Mesendoderm (in vitro differentiated cells): Measurements from ENCODE around the gene NPAS3.

ENCODE experiments used
- DNase-seq: peaks from one replicate; pipeline ENCODE4 v3.0.0; 2013
- H2AK5ac ChIP-seq: 2 replicates; pipeline ENCODE4 v1.6.1; 2013; ENCODE audit warnings: low read length, inconsistent platforms
- H2BK120ac ChIP-seq: 2 replicates; pipeline ENCODE4 v1.6.1; 2013; ENCODE audit warnings: low read depth, mild to moderate bottlenecking, low read length, moderate library complexity, mixed read lengths
- H2BK15ac ChIP-seq: replicated peaks from 2 replicates; pipeline ENCODE4 v1.6.1; 2013; ENCODE audit warnings: low read depth, mild to moderate bottlenecking, moderate library complexity
- H2BK5ac ChIP-seq: 2 replicates; pipeline ENCODE4 v1.6.1; 2013; ENCODE audit warnings: low read length, inconsistent platforms
- H3K18ac ChIP-seq: 2 replicates; pipeline ENCODE4 v1.6.1; 2013; ENCODE audit warnings: mild to moderate bottlenecking, low read length, mixed read lengths
- H3K23ac ChIP-seq: one replicate; pipeline ENCODE4 v1.6.1; 2013; ENCODE audit warnings: low read length
- H3K27ac ChIP-seq: 2 replicates; pipeline ENCODE4 v1.5.1; 2013; ENCODE audit warnings: low read depth, mild to moderate bottlenecking, inconsistent platforms, low read length, moderate library complexity
- H3K27me3 ChIP-seq: 2 replicates; pipeline ENCODE4 v1.6.1; 2013; ENCODE audit warnings: low read length, control low read depth, mild to moderate bottlenecking, inconsistent platforms; ENCODE audit not compliant: insufficient read depth, poor library complexity
- H3K36me3 ChIP-seq: 2 replicates; pipeline ENCODE4 v1.6.1; 2013; ENCODE audit warnings: low read length, inconsistent platforms; ENCODE audit not compliant: control insufficient read depth, insufficient read depth
- H3K4ac ChIP-seq: one replicate; pipeline ENCODE4 v1.6.1; 2013; ENCODE audit warnings: low read depth, mild to moderate bottlenecking, low read length, moderate library complexity
- H3K4me1 ChIP-seq: 2 replicates; pipeline ENCODE4 v1.6.1; 2013; ENCODE audit warnings: low read depth, low read length, inconsistent platforms; ENCODE audit not compliant: control insufficient read depth
- H3K4me2 ChIP-seq: 2 replicates; pipeline ENCODE4 v1.6.1; 2013; ENCODE audit warnings: low read length
- H3K4me3 ChIP-seq: 2 replicates; pipeline ENCODE4 v1.5.1; 2013; ENCODE audit warnings: mild to moderate bottlenecking, low read length
- H3K56ac ChIP-seq: one replicate; pipeline ENCODE4 v1.6.1; 2013; ENCODE audit warnings: low read length
- H3K79me1 ChIP-seq: 2 replicates; pipeline ENCODE4 v1.6.1; 2013; ENCODE audit warnings: low read length, inconsistent platforms
- H3K79me2 ChIP-seq: 2 replicates; pipeline ENCODE4 v1.6.1; 2013; ENCODE audit warnings: mild to moderate bottlenecking, low read length; ENCODE audit not compliant: control insufficient read depth, insufficient read depth
- H3K9ac ChIP-seq: 2 replicates; pipeline ENCODE4 v1.6.1; 2013; ENCODE audit warnings: low read length, inconsistent platforms
- H4K5ac ChIP-seq: one replicate; pipeline ENCODE4 v1.6.1; 2013; ENCODE audit warnings: low read length
- H4K8ac ChIP-seq: one replicate; pipeline ENCODE4 v1.6.1; 2013; ENCODE audit warnings: low read depth, mild to moderate bottlenecking, control low read depth, low read length, moderate library complexity
- WGBS: extraction: QIAGEN DNeasy Blood & Tissue Kit; methylation state at CpG from one replicate; pipeline ENCODE4 v1.1.7; 2013; ENCODE audit warnings: low lambda C conversion rate, missing lambda C conversion rate; ENCODE audit not compliant: insufficient coverage; ENCODE audit errors: extremely low coverage; 5-methylcytosine and 5-hydroxymethylcytosine counted together

Gene NPAS3

DNA sequence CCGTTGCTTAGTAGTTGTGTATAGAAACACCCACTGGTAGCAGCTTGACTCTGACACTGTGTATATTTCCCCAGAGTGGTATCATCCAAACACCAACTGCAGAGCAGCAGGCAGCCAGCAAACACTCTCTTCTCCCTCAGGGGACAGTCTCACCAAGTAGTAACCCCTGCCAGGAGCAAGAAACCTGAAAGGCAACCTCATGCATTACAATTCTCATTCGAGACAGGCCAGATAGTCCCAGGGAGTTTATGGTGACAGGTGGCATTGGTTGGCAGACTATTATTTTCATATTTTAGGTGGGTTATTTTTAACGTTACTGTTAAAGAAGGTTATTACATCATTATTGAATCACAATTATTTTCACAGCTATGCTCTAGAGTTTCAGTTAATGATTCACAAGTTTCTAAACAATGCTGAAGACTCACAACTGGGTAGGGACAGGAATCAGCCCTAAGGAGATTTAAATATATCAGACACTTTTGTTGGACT is 789.4 kb downstream of the NPAS3 start:
- Histone ChIP-seq H3K4me3 (no peak overlapping the region), H3K23ac (no peak overlapping the region), H3K18ac (no peak overlapping the region), H3K4ac (no peak overlapping the region), H3K56ac (no peak overlapping the region), H3K4me2 (no peak overlapping the region), H3K79me1 (no peaks in the 10 kb centered on the region), H2AK5ac (no peak overlapping the region), H2BK5ac (no peak overlapping the region), H3K79me2 (no peaks in the 10 kb centered on the region), H2BK15ac (no peak overlapping the region), H3K27me3 (no peaks in the 10 kb centered on the region), H3K27ac (no peak overlapping the region), H4K8ac (no peak overlapping the region), H4K5ac (no peak overlapping the region), H3K36me3 (no peaks in the 10 kb centered on the region), H3K9ac (no peak overlapping the region), H2BK120ac (no peak overlapping the region), H3K4me1 (no peaks in the 10 kb centered on the region)
- no peak for DNase-seq
- WGBS = no CpG with 5 or more reads among the region's 3 CpGs

DNA sequence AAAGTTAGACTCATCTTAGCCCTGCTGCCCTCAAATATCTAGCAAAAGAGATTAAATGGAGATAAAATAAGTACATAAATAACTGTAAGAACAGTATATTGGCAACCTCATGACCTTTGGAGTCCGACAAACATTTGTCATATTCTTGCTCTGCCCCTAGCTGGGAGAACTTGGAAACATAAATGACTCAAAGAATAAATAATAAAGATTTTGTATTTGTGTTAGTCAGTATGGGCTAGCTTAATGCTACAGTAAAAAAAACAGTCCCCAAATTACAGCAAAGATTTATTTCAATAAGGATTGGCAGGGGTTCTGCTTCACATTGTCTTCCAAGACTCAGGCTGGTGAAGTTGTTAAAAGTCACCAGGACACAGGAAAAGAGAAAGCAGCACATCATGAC is 791.5 kb downstream of the NPAS3 start:
- no peak overlapping the region for H3K18ac ChIP-seq
- no peak overlapping the region for H2BK15ac ChIP-seq
- DNase-seq = no peak
- H3K9ac ChIP-seq = no peak overlapping the region
- no peak overlapping the region for H3K4me2 ChIP-seq
- no peaks in the 10 kb centered on the region for H3K36me3 ChIP-seq
- no peak overlapping the region for H2BK120ac ChIP-seq
- H3K79me1 ChIP-seq = no peaks in the 10 kb centered on the region
- H3K23ac ChIP-seq = no peak overlapping the region
- H3K79me2 ChIP-seq = no peaks in the 10 kb centered on the region
- H2AK5ac ChIP-seq = no peak overlapping the region
- H3K56ac ChIP-seq = no peak overlapping the region
- H3K27me3 ChIP-seq = no peaks in the 10 kb centered on the region
- H3K4ac ChIP-seq = no peak overlapping the region
- no peak overlapping the region for H3K27ac ChIP-seq
- no peak overlapping the region for H4K8ac ChIP-seq
- WGBS = no CpG with 5 or more reads among the region's 1 CpG
- no peak overlapping the region for H2BK5ac ChIP-seq
- H3K4me3 ChIP-seq = no peak overlapping the region
- H4K5ac ChIP-seq = no peak overlapping the region
- H3K4me1 ChIP-seq = no peaks in the 10 kb centered on the region

DNA sequence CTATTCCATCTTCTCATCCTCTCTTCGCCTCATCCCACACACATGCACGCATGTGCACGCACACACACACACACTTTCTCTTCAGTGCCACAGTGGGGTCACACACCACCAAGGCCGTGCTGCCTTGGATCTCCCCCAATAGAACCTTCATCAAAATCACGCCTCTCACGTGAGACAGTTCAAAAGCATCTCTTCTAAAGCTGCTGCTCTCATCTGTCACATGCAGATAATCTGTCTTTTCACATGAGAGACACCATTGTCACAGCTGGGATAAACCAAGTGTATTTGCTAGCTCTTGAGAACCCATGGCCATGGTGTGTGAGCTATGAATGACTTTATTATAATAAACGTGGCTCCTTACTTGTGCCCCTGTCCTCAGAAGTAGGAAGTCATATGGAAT is 793.5 kb downstream of the NPAS3 start:
- no peaks in the 10 kb centered on the region for H3K79me2 ChIP-seq
- no peak overlapping the region for H3K4me3 ChIP-seq
- H3K18ac ChIP-seq = no peak overlapping the region
- no peaks in the 10 kb centered on the region for H3K36me3 ChIP-seq
- H3K23ac ChIP-seq = no peak overlapping the region
- no peak overlapping the region for H3K4ac ChIP-seq
- H2BK5ac ChIP-seq = no peak overlapping the region
- DNase-seq = no peak
- H2AK5ac ChIP-seq = no peak overlapping the region
- no peak overlapping the region for H4K8ac ChIP-seq
- no peak overlapping the region for H3K27ac ChIP-seq
- no peak overlapping the region for H3K9ac ChIP-seq
- WGBS = no CpG with 5 or more reads among the region's 7 CpGs
- H3K4me1 ChIP-seq = no peaks in the 10 kb centered on the region
- no peak overlapping the region for H2BK120ac ChIP-seq
- no peak overlapping the region for H3K56ac ChIP-seq
- no peak overlapping the region for H4K5ac ChIP-seq
- H3K79me1 ChIP-seq = no peaks in the 10 kb centered on the region
- no peak overlapping the region for H2BK15ac ChIP-seq
- H3K4me2 ChIP-seq = no peak overlapping the region
- H3K27me3 ChIP-seq = no peaks in the 10 kb centered on the region

DNA sequence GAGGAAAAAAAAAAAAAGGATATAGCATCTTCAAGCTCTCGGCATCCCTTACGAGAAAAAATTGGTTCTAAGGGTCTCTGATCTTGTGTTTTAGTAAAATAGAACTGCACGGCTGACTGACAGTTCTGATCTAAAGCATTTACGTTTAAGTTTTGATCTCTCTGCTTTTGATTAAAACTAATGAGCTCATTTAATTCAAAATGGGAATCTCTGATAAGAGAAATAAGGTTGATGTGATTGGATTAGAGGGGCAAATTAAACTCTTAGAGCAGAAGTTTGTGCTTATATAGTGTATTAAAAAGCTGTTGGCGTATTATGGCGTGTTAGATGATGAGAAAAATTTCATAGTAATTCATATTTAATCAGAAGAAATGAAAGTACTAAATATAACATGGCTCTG is 794.6 kb downstream of the NPAS3 start:
- Histone ChIP-seq H3K4me2 (no peak overlapping the region), H3K4me3 (no peak overlapping the region), H3K4ac (no peak overlapping the region), H3K27ac (no peak overlapping the region), H3K27me3 (no peaks in the 10 kb centered on the region), H2BK120ac (no peak overlapping the region), H2AK5ac (no peak overlapping the region), H3K79me1 (no peaks in the 10 kb centered on the region), H3K36me3 (no peaks in the 10 kb centered on the region), H3K18ac (no peak overlapping the region), H4K8ac (no peak overlapping the region), H3K56ac (no peak overlapping the region), H2BK5ac (no peak overlapping the region), H4K5ac (no peak overlapping the region), H3K79me2 (no peaks in the 10 kb centered on the region), H2BK15ac (no peak overlapping the region), H3K4me1 (no peaks in the 10 kb centered on the region), H3K23ac (no peak overlapping the region), H3K9ac (no peak overlapping the region)
- 100% methylated on average over 2 of the region's 6 CpGs for WGBS
- no peak for DNase-seq

- no peaks in the 10 kb centered on the region for H3K27me3 ChIP-seq
- no peak overlapping the region for H3K27ac ChIP-seq
- no peak overlapping the region for H2BK15ac ChIP-seq
- no peaks in the 10 kb centered on the region for H3K36me3 ChIP-seq
- no peak for DNase-seq
- no peak overlapping the region for H3K9ac ChIP-seq
- no peaks in the 10 kb centered on the region for H3K79me1 ChIP-seq
- no peak overlapping the region for H4K8ac ChIP-seq
- H3K4me2 ChIP-seq = no peak overlapping the region
- H4K5ac ChIP-seq = no peak overlapping the region
- H3K4me1 ChIP-seq = no peaks in the 10 kb centered on the region
- H2BK5ac ChIP-seq = no peak overlapping the region
- no peaks in the 10 kb centered on the region for H3K79me2 ChIP-seq
- no peak overlapping the region for H3K4ac ChIP-seq
- H3K56ac ChIP-seq = no peak overlapping the region
- H3K4me3 ChIP-seq = no peak overlapping the region
- H2AK5ac ChIP-seq = no peak overlapping the region
- H3K18ac ChIP-seq = no peak overlapping the region
- H2BK120ac ChIP-seq = no peak overlapping the region
- no peak overlapping the region for H3K23ac ChIP-seq
These were observed 795.0 kb downstream of the NPAS3 start for GRCh38 chr14:33733721-33734120.

DNA sequence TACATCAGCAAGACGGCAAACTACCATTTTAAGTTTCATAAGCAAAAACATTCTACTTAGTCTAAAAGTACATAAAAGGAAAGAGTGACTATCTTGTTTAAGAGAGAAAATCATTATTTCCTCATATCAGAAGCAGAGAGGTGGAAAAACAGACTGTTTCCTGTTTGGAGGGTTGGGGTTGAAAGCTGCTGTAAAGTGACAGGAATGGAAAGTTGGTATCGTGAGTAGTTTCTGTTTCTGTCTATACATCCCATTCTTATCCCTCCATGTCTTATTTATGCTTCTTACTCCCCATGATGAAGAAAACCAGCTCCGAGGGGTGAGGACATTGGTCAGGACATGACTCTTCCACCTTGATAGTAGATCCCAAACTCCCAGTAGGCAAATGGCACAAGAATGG is 795.7 kb downstream of the NPAS3 start:
- H3K56ac ChIP-seq = no peak overlapping the region
- no peak overlapping the region for H2BK15ac ChIP-seq
- H2BK120ac ChIP-seq = no peak overlapping the region
- no peaks in the 10 kb centered on the region for H3K36me3 ChIP-seq
- no peaks in the 10 kb centered on the region for H3K27me3 ChIP-seq
- H3K4me2 ChIP-seq = no peak overlapping the region
- H4K8ac ChIP-seq = no peak overlapping the region
- H3K4me1 ChIP-seq = no peaks in the 10 kb centered on the region
- no peak overlapping the region for H3K4me3 ChIP-seq
- H3K9ac ChIP-seq = no peak overlapping the region
- no peak overlapping the region for H3K18ac ChIP-seq
- H3K4ac ChIP-seq = no peak overlapping the region
- H3K79me2 ChIP-seq = no peaks in the 10 kb centered on the region
- no peaks in the 10 kb centered on the region for H3K79me1 ChIP-seq
- H3K27ac ChIP-seq = no peak overlapping the region
- no CpG with 5 or more reads among the region's 3 CpGs for WGBS
- no peak overlapping the region for H3K23ac ChIP-seq
- no peak overlapping the region for H2BK5ac ChIP-seq
- DNase-seq = no peak
- no peak overlapping the region for H4K5ac ChIP-seq
- H2AK5ac ChIP-seq = no peak overlapping the region
